DND-41 (cell line): ENCODE data around the gene ECPAS.
"Not testable (repeated sequence)": the region's sequence is repeated elsewhere in the genome, so short reads cannot be mapped to it uniquely, and the experiment has no call there.

Experiments used
- ATAC-seq: fragments of 200-7000 bp; cut with Tn5 transposase; 3 replicates; pipeline ENCODE4 v1.9.1; 2021; ENCODE audit warnings: low read depth; ENCODE audit not compliant: insufficient read depth
- DNase-seq: peaks from one replicate; pipeline ENCODE4 v3.0.0-alpha.2; 2020
- H2AFZ ChIP-seq: 2 replicates; pipeline ENCODE4 v1.6.0; 2012; ENCODE audit warnings: low read depth, low read length
- H3K27ac ChIP-seq: 2 replicates; pipeline ENCODE4 v1.5.1; 2012; ENCODE audit warnings: low read length, inconsistent platforms
- H3K27me3 ChIP-seq: fragments of 200-600 bp; sonication (generic); 2 replicates; pipeline ENCODE4 v1.6.0; 2012; ENCODE audit warnings: low read length, mild to moderate bottlenecking, inconsistent platforms; ENCODE audit not compliant: insufficient read depth, poor library complexity
- H3K36me3 ChIP-seq: 2 replicates; pipeline ENCODE4 v1.5.1; 2012; ENCODE audit warnings: low read length, inconsistent platforms; ENCODE audit not compliant: insufficient read depth
- H3K4me1 ChIP-seq: 2 replicates; pipeline ENCODE4 v1.5.1; 2012; ENCODE audit warnings: mild to moderate bottlenecking, low read length; ENCODE audit not compliant: insufficient read depth
- H3K4me2 ChIP-seq: 2 replicates; pipeline ENCODE4 v1.6.0; 2012; ENCODE audit warnings: mild to moderate bottlenecking, moderate library complexity, low read length, inconsistent platforms; ENCODE audit not compliant: insufficient read depth
- H3K4me3 ChIP-seq, 2 experiments: fragments of 200-600 bp in 1 of 2; shearing (Covaris generic) in 1 of 2; 2 replicates each; pipeline ENCODE4 v1.5.1; 2012 to 2016; ENCODE audit warnings: inconsistent platforms in 2 of 2, low read length in 2 of 2, mild to moderate bottlenecking in 2 of 2, low read depth in 1 of 2, moderate library complexity in 1 of 2
- H3K79me2 ChIP-seq: 2 replicates; pipeline ENCODE4 v1.6.0; 2012; ENCODE audit warnings: low read length, inconsistent platforms; ENCODE audit not compliant: insufficient read depth
- H3K9ac ChIP-seq: 2 replicates; pipeline ENCODE4 v1.6.0; 2012; ENCODE audit warnings: low read depth, mild to moderate bottlenecking, inconsistent platforms, low read length, moderate library complexity
- H3K9me3 ChIP-seq: 2 replicates; pipeline ENCODE4 v1.5.1; 2012; ENCODE audit warnings: low read length, moderate library complexity, mild to moderate bottlenecking, inconsistent platforms; ENCODE audit not compliant: insufficient read depth, severe bottlenecking
- H4K20me1 ChIP-seq: 2 replicates; pipeline ENCODE4 v1.6.0; 2012; ENCODE audit warnings: low read length; ENCODE audit not compliant: insufficient read depth
- CTCF ChIP-seq: IDR thresholded peaks from 2 replicates; pipeline ENCODE4 v1.5.1; 2012; ENCODE audit warnings: borderline replicate concordance, low read length, moderate library complexity, mild to moderate bottlenecking; ENCODE audit not compliant: poor library complexity, severe bottlenecking; ENCODE audit errors: extremely low read depth
- EZH2 ChIP-seq: IDR thresholded peaks from 3 replicates; pipeline ENCODE4 v1.6.1; 2012; ENCODE audit warnings: borderline replicate concordance, low read depth, mild to moderate bottlenecking, moderate library complexity, low read length, inconsistent platforms; ENCODE audit not compliant: severe bottlenecking

ECPAS gene

GRCh38 chr9:111349766-111350165 lies 134.4 kb downstream of the ECPAS start:
- Histone ChIP-seq H3K4me3 (no peak overlapping the region), H3K36me3 (no peaks in the 10 kb centered on the region), H3K27ac (no peak overlapping the region), H2AFZ (no peak overlapping the region), H4K20me1 (no peaks in the 10 kb centered on the region), H3K79me2 (no peaks in the 10 kb centered on the region), H3K9ac (no peak overlapping the region), H3K4me1 (no peaks in the 10 kb centered on the region), H3K27me3 (no peaks in the 10 kb centered on the region), H3K9me3 (no peaks in the 10 kb centered on the region), H3K4me2 (no peak overlapping the region)
- DNase-seq (no peak), ATAC-seq (no peak)
- TF ChIP-seq CTCF (no peak), EZH2 (no peak)

DNA sequence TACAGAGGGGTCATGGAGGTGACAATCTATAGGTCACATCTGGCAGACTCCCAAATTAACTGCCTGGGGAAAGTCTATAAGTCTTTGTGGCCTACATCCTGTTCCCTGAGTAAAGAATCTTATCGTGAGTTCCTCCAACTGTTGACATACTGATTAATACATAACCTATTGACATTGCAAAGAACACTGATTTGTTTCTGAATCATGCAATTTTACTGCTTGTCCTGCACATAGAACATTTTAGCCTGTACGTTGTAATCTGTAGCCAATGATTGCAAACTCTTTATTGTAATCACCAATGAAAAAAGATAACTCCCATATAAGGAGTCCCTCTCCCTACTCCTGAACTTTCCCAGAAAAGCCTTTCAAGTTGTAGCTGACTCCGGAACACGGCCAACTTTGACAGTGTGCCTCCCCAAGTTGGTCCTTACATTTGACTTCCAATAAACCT lies 135.3 kb downstream of the ECPAS start:
- Histone ChIP-seq H3K27me3 (no peaks in the 10 kb centered on the region), H2AFZ (no peak overlapping the region), H3K9ac (no peak overlapping the region), H3K36me3 (no peaks in the 10 kb centered on the region), H4K20me1 (no peaks in the 10 kb centered on the region), H3K4me1 (no peaks in the 10 kb centered on the region), H3K4me2 (no peak overlapping the region), H3K79me2 (no peaks in the 10 kb centered on the region), H3K9me3 (no peaks in the 10 kb centered on the region), H3K27ac (no peak overlapping the region), H3K4me3 (no peak overlapping the region)
- ATAC-seq (no peak), DNase-seq (no peak)
- no peak for TF ChIP-seq EZH2
- TF ChIP-seq CTCF = no peak

- H4K20me1 ChIP-seq, H3K9ac ChIP-seq, ATAC-seq, H3K36me3 ChIP-seq, H3K4me2 ChIP-seq, H3K9me3 ChIP-seq, H3K27me3 ChIP-seq, H2AFZ ChIP-seq, H3K4me1 ChIP-seq, H3K4me3 ChIP-seq, H3K27ac ChIP-seq, H3K79me2 ChIP-seq: not testable (repeated sequence)
- DNase-seq = peak; percentile 4
Measured at GRCh38 chr9:111334318-111334863, 149.8 kb downstream of the ECPAS start.

DNA sequence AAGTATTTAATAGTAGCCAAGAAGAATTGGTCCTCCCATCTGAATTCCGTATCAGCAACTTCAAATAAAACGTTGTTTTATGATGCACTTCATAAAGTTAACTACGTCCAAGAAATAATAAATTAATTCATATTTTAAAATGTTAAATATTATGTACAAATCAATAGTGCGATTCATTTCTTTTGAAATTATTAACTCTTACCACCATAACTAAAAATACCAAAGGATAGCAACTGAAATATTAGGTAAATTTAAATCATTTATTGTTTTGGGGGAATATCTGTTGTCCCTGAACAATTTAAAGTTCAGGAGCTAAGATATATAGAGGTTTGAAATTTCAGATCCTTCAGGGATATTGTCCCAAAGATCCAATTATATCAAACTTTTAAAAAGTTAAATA lies 154.1 kb downstream of the ECPAS start, which contains the start of gene OR2K2:
Gene OR2K2 (minus strand): TSS at position 101 of the 400 bp plus-strand sequence. CDS start 1,791 bp downstream, outside the sequence.
- Histone ChIP-seq H3K9ac (no peak within 1 kb of the TSS), H3K27me3 (no peaks in the 10 kb centered on the region), H3K79me2 (no peaks in the 10 kb centered on the region), H3K4me3 (no peak within 1 kb of the TSS), H3K9me3 (no peaks in the 10 kb centered on the region), H3K36me3 (no peaks in the 10 kb centered on the region), H3K4me2 (no peak within 1 kb of the TSS), H2AFZ (no peak within 1 kb of the TSS), H3K27ac (no peak within 1 kb of the TSS), H4K20me1 (no peaks in the 10 kb centered on the region), H3K4me1 (no peaks in the 10 kb centered on the region)
- DNase-seq (no peak), ATAC-seq (no peak)
- TF ChIP-seq CTCF = no peak
- TF ChIP-seq EZH2 = no peak
